Middle frontal gyrus (tissue), 1 donor: Measurements from ENCODE around the gene MYO18B.
A peak's percentile ranks its signal among the peaks of the same experiment; 100 is the strongest.
"Not testable (repeated sequence)": the region's sequence is repeated elsewhere in the genome, so short reads cannot be mapped to it uniquely, and the experiment has no call there.

ENCODE experiments used
- DNase-seq: peaks from one replicate; pipeline ENCODE4 v3.0.0-alpha.2; 2015; ENCODE audit warnings: low spot score; ENCODE audit errors: extremely low spot score

MYO18B gene

GRCh38 chr22:25741692-25742626 is at the start of gene MYO18B:
TSS of gene MYO18B (plus strand) at chr22:25742188. CDS start at chr22:25761093, 18,905 bp downstream.
- no peak for DNase-seq

DNA sequence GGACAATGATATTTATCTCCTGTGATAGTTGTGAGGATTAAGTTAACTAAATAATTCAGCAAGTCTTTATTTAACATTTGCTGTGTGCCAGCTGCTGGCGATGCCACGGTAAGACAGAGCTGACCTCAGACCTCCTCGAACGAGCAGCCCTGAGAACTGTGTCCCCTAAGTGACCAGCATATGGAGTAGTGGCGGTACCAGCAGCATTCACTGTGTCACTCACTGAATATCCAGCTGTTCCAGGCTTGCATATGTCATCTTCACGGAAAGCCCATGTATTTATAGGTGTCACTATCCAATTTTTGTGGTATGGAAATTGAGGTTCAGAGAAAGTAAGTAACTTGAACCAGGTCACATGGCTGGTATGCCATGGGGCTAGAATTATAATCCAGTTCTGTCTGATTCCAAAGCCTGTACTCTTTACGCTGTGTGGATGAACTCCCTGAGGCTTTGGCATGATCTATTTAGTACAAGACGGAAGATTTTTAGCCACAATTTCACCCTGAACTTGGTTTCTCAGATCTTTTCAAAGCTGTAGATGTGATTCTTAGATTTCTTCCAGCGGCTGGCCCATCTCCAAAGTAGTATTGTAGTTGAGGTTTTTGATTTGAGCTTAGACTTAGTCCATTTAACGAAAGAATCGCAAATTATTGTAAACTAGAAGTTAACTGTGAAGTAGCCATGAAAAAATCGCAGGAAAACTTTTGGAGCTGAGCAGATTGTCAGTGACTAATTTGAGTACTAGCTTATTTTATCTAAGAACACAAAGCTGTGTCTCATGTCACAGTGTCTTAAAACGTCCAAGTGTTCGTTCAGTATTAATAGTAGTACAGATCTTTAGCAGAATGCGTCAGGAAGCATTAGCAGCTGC is 49.4 kb upstream of the MYO18B start:
- DNase-seq, result no peak

- no peak for DNase-seq
These were observed 48.8 kb upstream of the MYO18B start for GRCh38 chr22:25693268-25693565.

GRCh38 chr22:25694196-25694907 is 47.6 kb upstream of the MYO18B start:
- DNase-seq, result no peak

GRCh38 chr22:25695146-25695545 is 46.8 kb upstream of the MYO18B start:
- no peak for DNase-seq

DNA sequence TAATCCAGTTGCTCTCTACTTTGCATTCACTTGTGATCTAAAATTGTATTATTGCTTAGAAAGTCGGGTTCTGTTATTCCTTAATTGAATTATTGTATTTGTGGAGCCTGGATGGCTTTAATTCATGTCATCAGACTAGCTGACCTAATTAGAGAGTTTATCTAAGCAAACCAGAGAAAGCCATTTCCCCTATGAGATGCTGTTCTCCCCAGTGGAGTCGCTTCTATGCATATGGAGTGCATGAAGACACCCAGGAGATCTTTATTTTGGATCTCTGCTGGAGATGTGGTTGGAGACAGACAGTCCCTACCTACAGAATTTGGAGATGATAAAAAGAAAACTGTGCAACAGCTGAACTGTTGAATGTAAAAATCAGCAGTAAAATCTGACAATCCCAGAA is 45.2 kb upstream of the MYO18B start:
- no peak for DNase-seq

GRCh38 chr22:25697181-25697664 is 44.8 kb upstream of the MYO18B start:
- no peak for DNase-seq

- DNase-seq, result no peak
These were observed 44.0 kb upstream of the MYO18B start for GRCh38 chr22:25697978-25698377.

GRCh38 chr22:25698461-25698860 is 43.5 kb upstream of the MYO18B start:
- DNase-seq, result no peak

- DNase-seq, result no peak
These were observed 43.0 kb upstream of the MYO18B start for GRCh38 chr22:25698978-25699377.

- DNase-seq, result peak; percentile 44
These were observed 40.8 kb upstream of the MYO18B start for GRCh38 chr22:25701056-25701780.

- DNase-seq, result no peak
These were observed 39.9 kb upstream of the MYO18B start for GRCh38 chr22:25702040-25702439.

- no peak for DNase-seq
These were observed 39.3 kb upstream of the MYO18B start for GRCh38 chr22:25702571-25703167.

GRCh38 chr22:25704701-25705100 is 37.3 kb upstream of the MYO18B start:
- DNase-seq, result no peak

- DNase-seq, result no peak
These were observed 35.8 kb upstream of the MYO18B start for GRCh38 chr22:25706197-25706596.

DNA sequence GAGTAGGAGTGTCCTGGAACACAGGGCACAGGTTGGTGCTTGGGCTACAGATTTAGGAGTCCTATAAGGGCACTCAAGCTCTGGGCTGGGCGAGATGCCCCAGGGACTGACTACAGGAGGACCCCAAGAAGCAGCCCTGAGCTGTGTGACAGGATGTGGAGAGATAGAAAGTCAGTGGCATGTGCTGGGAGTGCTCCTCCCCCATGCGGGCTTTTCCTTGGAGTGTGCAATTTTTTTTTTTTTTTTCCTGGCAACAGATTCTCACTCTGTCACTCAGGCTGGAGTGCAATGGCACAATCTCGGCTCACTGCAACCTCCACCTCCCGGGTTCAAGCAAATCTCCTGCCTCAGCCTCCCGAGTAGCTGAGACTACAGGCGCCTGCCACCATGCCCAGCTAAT is 33.6 kb upstream of the MYO18B start:
- DNase-seq, result not testable (repeated sequence)

DNA sequence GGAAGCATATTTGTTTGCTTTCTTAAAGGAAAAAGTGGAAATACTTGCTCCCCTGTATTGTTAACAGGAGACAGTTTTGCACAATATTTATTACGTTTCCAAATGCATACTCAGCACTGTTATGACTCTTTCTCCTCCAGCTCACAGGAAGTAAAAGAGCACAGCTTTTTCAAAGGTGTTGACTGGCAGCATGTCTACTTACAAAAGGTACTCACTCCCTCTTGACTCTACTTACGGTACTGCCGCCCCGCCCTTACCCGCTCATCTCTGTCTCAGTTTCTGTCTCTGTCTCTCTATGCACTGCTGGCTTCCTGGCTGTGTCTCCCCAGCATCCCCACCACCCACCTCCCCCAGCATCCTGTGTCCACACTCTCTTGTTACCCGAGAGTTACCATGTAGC is 32.2 kb upstream of the MYO18B start:
- DNase-seq, result no peak

DNA sequence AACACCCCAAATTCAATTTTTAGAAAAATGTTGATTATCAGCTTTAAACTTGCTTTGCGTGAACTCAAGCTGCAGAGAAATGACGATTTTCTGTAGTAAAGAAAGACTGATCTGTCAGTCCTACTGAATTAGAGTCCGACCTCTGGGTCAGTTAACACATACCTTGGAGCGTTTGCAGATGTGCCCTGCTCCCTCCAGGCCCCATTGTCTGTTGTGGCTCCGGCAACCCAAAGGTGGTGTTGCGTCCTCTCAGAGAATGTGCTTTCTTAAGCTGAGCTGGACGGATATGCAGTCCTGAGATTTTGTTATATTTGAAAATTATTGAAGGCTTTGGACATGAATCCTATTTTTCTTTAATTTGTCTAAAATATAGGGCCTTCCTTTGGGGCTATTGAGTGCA is 31.5 kb upstream of the MYO18B start:
- DNase-seq, result no peak

- no peak for DNase-seq
These were observed 30.5 kb upstream of the MYO18B start for GRCh38 chr22:25711491-25711890.

GRCh38 chr22:25712661-25713400 is 29.2 kb upstream of the MYO18B start:
- no peak for DNase-seq
